ENCODE measurements around the gene MLST8. TPM values are rescaled to one million over a fixed set of nuclear protein-coding genes. Genes with fewer than 3 reads are reported as not detected.
"Not testable (repeated sequence)": the region's sequence is repeated elsewhere in the genome, so short reads cannot be mapped to it uniquely, and the experiment has no call there.

MLST8 gene
- polyA plus RNA-seq, 5 donors: 32.3 to 48.6 (median 33.9) TPM

DNA sequence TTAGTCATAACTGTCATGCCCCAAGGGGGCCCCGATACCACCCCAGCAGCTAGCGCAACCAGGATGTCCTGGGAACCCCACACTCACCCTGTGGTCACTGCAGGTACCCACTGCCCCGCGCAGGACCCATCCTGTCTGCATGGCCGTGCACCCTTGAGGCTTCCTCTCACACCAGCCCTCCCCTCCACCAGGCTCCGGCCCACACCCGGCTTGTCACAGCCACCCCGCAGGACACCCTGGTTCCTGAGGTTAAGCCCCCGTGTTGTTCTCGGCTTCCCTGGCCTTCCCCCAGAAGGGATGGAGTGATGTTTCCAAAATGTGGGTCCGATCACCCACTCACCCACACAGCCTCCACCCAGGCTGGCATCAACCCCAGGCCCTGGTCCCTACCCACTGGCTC lies 38.5 kb downstream of the MLST8 start:
- no peak for DNase-seq

DNA sequence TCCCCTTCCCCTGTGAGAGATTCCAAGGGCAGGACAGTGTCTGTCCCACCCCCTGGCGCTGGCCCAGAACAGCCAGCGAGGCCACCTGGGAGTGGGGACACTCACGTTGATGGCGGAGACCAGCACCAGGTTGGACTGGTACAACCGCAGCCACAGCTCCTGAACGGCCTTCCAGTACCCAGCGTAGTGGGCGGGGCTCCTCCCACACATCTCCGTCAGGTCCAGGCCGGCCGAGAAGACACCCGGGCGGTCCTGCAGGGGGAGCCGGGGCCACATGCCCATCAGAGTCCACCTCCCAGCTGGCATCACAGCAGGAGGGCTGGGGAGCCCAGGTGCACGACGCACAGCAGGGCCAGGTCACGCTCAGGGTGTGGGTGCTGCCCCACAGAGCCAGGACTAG lies 39.0 kb downstream of the MLST8 start:
- DNase-seq: no peak

DNA sequence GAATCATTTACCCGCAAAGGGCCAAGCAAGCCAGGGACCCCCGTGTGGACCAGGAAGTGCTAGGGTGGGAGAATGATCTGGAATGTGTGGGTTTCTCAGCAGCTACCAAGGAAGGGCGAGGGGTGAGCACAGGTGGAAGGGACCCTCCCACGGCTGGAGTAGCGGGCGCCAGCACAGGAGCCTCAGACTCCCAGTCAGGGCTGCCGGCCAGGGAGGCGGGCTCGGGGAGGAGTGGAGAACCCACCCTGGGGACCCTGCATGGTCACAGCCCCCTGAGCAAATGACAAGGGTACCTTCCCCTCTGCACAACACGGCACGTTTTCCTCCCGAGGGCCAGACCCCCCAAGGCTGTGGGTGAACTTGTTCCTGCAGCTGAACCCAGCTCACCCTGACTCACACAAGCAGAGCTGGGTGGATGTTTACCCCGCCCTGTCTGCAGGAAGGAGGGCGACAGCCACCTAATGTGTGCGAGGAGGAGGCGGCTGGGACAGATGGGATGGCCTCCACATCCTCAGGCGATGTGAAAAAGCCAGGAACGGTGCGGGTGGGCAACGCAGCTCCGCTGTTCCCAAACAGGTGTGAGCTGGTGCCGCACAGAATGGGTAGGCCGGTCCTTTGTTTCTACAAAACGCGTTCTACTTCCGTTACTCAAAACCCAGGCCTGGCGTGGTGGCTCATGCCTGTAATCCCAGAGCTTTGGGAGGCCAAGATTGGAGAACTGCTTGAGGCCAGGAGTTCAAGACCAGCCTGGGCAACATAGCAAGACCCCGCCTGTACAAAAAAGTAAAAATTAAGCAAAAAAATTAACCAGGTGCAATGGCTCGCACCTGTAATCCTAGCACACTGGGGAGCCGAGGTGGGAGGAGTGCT lies 39.9 kb downstream of the MLST8 start:
- DNase-seq: no peak

DNA sequence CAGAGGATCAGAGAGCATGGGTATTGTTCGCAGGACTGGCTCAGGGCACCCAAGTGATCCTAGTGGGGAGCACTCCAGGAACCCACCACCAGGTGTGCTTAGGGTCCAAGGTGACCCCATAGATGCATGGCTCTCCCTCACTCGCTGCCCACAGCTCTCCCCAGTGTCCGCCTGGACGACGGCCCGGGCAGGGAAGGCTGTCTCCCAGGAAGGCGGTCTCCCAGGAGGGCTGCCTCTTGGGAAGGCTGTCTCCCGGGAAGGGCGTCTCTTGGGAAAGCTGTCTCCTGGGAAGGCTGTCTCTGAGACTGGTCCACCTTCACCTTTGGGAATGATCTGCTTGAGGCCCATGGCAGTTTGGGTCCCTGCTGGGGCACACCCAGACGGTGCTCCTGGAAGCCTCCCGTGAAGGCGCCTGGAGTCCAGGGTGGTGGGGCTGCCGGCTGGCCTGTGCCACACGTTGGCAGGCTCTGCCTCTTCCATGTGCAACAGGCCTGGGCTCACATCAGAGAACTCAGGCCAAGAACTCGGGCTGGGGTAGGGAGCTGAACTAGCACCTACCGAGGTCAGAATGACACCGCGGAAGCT lies 41.1 kb downstream of the MLST8 start:
- DNase-seq: no peak

GRCh38 chr16:2250652-2251295 lies 45.5 kb downstream of the MLST8 start:
- no peak for DNase-seq

- peak; percentile 95 for DNase-seq
Observed at GRCh38 chr16:2251296-2252111, 46.2 kb downstream of the MLST8 start, which contains the start of gene ECI1. Gene ECI1, minus strand, starts transcription at chr16:2251587. Its CDS starts 21 bp downstream, at chr16:2251566.

GRCh38 chr16:2252806-2253148 lies 47.5 kb downstream of the MLST8 start:
- DNase-seq: no peak

DNA sequence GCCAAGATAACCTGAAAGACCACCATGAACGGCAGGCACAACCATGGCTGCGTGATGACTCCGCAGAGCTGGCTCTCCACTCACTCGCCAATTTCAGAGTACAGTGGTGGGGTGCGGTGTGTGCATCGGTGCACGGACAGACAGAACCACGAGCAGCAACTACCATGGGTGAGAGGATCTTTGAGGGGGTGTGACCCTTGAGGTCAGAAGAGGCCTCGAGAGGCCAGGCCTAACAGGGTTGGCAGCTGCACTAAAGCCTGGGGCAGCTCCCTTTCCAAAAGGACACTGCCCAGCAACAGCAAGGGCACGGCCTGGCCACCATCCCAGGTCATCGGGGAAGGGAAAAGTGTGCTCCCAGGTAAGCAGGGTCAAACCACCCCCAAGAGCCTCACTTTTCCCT lies 48.0 kb downstream of the MLST8 start:
- DNase-seq: no peak

DNA sequence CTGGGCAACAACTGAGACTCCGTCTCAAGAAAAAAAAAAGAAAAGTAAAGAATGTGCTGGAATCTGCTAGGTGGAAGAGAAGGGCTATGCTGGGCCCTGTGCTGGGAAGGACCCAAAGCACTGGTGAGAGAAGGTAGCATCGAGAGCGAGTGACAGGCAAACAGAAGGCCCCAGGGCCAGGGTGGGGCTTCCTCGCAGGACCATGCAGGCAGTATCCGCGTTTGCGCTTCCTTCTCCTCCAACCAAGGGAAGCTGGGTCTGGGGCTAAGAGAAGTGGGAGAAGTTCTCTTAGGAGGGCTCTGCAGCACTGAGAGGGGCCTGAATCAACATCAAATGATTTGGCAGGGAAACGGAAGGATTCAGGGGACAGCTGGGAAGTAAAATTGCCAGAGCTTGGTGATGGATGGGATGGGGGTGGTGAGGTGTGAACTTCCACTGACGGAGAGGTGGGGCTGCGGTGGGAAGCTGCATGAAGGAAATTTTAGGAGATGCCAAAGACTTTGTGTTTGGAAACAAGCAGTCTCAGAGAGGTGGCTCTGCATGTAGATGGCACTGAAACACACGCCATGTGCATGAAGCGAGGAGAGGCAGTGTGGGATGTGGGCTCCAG lies 51.4 kb downstream of the MLST8 start:
- DNase-seq: no peak

DNA sequence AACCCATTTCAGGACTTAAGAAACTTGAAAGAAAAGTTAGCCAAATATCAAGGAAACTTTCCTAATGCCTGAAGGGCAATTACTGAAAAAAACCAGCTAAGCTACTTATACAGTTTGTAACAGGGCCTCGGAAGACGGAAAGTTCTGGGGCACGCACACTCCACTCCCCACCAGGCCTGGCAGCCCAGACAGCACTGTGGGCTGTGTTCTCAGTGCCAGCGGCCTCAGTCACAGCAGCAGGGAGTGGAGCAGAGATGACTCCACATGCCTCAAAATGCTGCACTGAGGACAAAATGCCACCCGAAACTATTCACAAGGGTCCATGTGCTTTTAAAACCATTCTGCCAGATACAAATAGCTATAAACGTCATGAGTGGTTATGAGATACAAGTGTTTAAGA lies 52.5 kb downstream of the MLST8 start:
- DNase-seq: no peak

DNA sequence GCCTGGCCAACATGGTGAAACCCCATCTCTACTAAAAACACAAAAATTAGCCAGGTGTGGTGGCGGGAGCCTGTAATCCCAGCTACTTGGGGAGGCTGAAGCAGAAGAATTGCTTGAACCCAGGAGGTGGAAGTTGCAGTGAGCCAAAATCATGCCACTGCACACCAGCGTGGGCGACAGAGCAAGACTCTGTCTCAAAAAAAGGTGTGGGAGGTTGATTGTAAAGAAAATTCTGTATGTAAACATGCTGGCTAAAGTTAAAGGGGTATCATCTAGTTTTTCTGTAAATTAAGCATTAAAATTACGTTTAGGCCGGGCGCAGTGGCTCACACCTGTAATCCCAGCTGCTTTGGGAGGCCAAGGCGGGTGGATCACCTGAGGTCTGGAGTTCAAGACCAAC lies 53.3 kb downstream of the MLST8 start:
- DNase-seq: not testable (repeated sequence)

Other genes starting within 250 kb of the MLST8 start
- 100 to 1,000 TPM in 1 of 5 donors, 10 to 100 TPM in 4; 78.0 to 123 (median 87.7) TPM for gene NDUFB10, start 245.9 kb upstream of the MLST8 start, polyA plus RNA-seq (ENCODE audit: insufficient read depth in 1 of 5, insufficient read length in 5 of 5, low replicate concordance in 1 of 5)
- 1,000 to 10,000 TPM; 2,201 to 2,837 (median 2,396) TPM for gene RPS2, start 240.6 kb upstream of the MLST8 start, polyA plus RNA-seq (ENCODE audit: insufficient read depth in 1 of 5, insufficient read length in 5 of 5, low replicate concordance in 1 of 5)
- under 1 TPM in 1 of 5 donors, not detected in 4; 0.13 TPM for gene RNF151, start 238.6 kb upstream of the MLST8 start, polyA plus RNA-seq (ENCODE audit: insufficient read depth in 1 of 5, insufficient read length in 5 of 5, low replicate concordance in 1 of 5)
- gene TBL3, start 233.4 kb upstream of the MLST8 start, polyA plus RNA-seq (ENCODE audit: insufficient read depth in 1 of 5, insufficient read length in 5 of 5, low replicate concordance in 1 of 5): 10 to 100 TPM; 22.8 to 42.3 (median 28.9) TPM
- under 1 TPM in 4 of 5 donors, not detected in 1; 0.18 to 0.57 (median 0.39) TPM for gene NOXO1, start 224.0 kb upstream of the MLST8 start, polyA plus RNA-seq (ENCODE audit: insufficient read depth in 1 of 5, insufficient read length in 5 of 5, low replicate concordance in 1 of 5)
- gene GFER, start 221.3 kb upstream of the MLST8 start, polyA plus RNA-seq (ENCODE audit: insufficient read depth in 1 of 5, insufficient read length in 5 of 5, low replicate concordance in 1 of 5): 10 to 100 TPM; 17.0 to 28.1 (median 21.1) TPM
- gene SYNGR3, start 215.5 kb upstream of the MLST8 start, polyA plus RNA-seq (ENCODE audit: insufficient read depth in 1 of 5, insufficient read length in 5 of 5, low replicate concordance in 1 of 5): under 1 TPM; 0.46 to 0.80 (median 0.65) TPM
- gene ZNF598, start 195.6 kb upstream of the MLST8 start, polyA plus RNA-seq (ENCODE audit: insufficient read depth in 1 of 5, insufficient read length in 5 of 5, low replicate concordance in 1 of 5): 10 to 100 TPM; 11.9 to 32.1 (median 19.9) TPM
- gene NPW, start 185.7 kb upstream of the MLST8 start, polyA plus RNA-seq (ENCODE audit: insufficient read depth in 1 of 5, insufficient read length in 5 of 5, low replicate concordance in 1 of 5): 1 to 10 TPM; 1.1 to 7.9 (median 2.3) TPM
- 100 to 1,000 TPM in 2 of 5 donors, 10 to 100 TPM in 3; 63.1 to 196 (median 91.8) TPM for gene NHERF2, start 178.6 kb upstream of the MLST8 start, polyA plus RNA-seq (ENCODE audit: insufficient read depth in 1 of 5, insufficient read length in 5 of 5, low replicate concordance in 1 of 5)
- gene NTHL1, start 157.6 kb upstream of the MLST8 start, polyA plus RNA-seq (ENCODE audit: insufficient read depth in 1 of 5, insufficient read length in 5 of 5, low replicate concordance in 1 of 5): 10 to 100 TPM; 21.0 to 41.2 (median 26.9) TPM
- gene TSC2, start 157.5 kb upstream of the MLST8 start, polyA plus RNA-seq (ENCODE audit: insufficient read depth in 1 of 5, insufficient read length in 5 of 5, low replicate concordance in 1 of 5): 100 to 1,000 TPM; 100 to 149 (median 120) TPM
- 100 to 1,000 TPM in 3 of 5 donors, 10 to 100 TPM in 2; 66.7 to 168 (median 123) TPM for gene PKD1, start 69.6 kb upstream of the MLST8 start, polyA plus RNA-seq (ENCODE audit: insufficient read depth in 1 of 5, insufficient read length in 5 of 5, low replicate concordance in 1 of 5)
- gene RAB26, start 56.8 kb upstream of the MLST8 start, polyA plus RNA-seq (ENCODE audit: insufficient read depth in 1 of 5, insufficient read length in 5 of 5, low replicate concordance in 1 of 5): 1 to 10 TPM; 1.0 to 1.8 (median 1.5) TPM
- 10 to 100 TPM; 41.0 to 62.8 (median 45.7) TPM for gene TRAF7, start 49.7 kb upstream of the MLST8 start, polyA plus RNA-seq (ENCODE audit: insufficient read depth in 1 of 5, insufficient read length in 5 of 5, low replicate concordance in 1 of 5)
- under 1 TPM; 0.16 to 0.85 (median 0.50) TPM for gene CASKIN1, start 8.8 kb upstream of the MLST8 start, polyA plus RNA-seq (ENCODE audit: insufficient read depth in 1 of 5, insufficient read length in 5 of 5, low replicate concordance in 1 of 5)
- 1 to 10 TPM; 2.6 to 9.0 (median 5.8) TPM for gene BRICD5, start 5.4 kb downstream of the MLST8 start, polyA plus RNA-seq (ENCODE audit: insufficient read depth in 1 of 5, insufficient read length in 5 of 5, low replicate concordance in 1 of 5)
- 10 to 100 TPM in 1 of 5 donors, 1 to 10 TPM in 4; 7.2 to 13.3 (median 9.1) TPM for gene PGP, start 9.4 kb downstream of the MLST8 start, polyA plus RNA-seq (ENCODE audit: insufficient read depth in 1 of 5, insufficient read length in 5 of 5, low replicate concordance in 1 of 5)
- gene E4F1, start 18.1 kb downstream of the MLST8 start, polyA plus RNA-seq (ENCODE audit: insufficient read depth in 1 of 5, insufficient read length in 5 of 5, low replicate concordance in 1 of 5): 10 to 100 TPM in 4 of 5 donors, 1 to 10 TPM in 1; 9.7 to 24.6 (median 15.3) TPM
- gene DNASE1L2, start 31.0 kb downstream of the MLST8 start, polyA plus RNA-seq (ENCODE audit: insufficient read depth in 1 of 5, insufficient read length in 5 of 5, low replicate concordance in 1 of 5): 1 to 10 TPM in 1 of 5 donors, under 1 TPM in 4; 0.60 to 1.2 (median 0.77) TPM
- 10 to 100 TPM; 37.2 to 76.1 (median 44.8) TPM for gene ECI1, start 46.1 kb downstream of the MLST8 start, polyA plus RNA-seq (ENCODE audit: insufficient read depth in 1 of 5, insufficient read length in 5 of 5, low replicate concordance in 1 of 5)
- gene RNPS1, start 62.7 kb downstream of the MLST8 start, polyA plus RNA-seq (ENCODE audit: insufficient read depth in 1 of 5, insufficient read length in 5 of 5, low replicate concordance in 1 of 5): 100 to 1,000 TPM; 158 to 210 (median 178) TPM
- gene ABCA3, start 135.3 kb downstream of the MLST8 start, polyA plus RNA-seq (ENCODE audit: insufficient read depth in 1 of 5, insufficient read length in 5 of 5, low replicate concordance in 1 of 5): 10 to 100 TPM in 2 of 5 donors, 1 to 10 TPM in 3; 6.8 to 16.1 (median 7.3) TPM
- gene CCNF, start 224.0 kb downstream of the MLST8 start, polyA plus RNA-seq (ENCODE audit: insufficient read depth in 1 of 5, insufficient read length in 5 of 5, low replicate concordance in 1 of 5): 10 to 100 TPM in 1 of 5 donors, 1 to 10 TPM in 4; 8.9 to 13.2 (median 9.2) TPM

Measured in right lung (tissue), 5 donors.